ENCODE data around the gene ITGB8.

The ITGB8 gene

GRCh38 chr7:20310301-20310700, 20.4 kb upstream of the ITGB8 start:
- no peak for FAIRE-seq

DNA sequence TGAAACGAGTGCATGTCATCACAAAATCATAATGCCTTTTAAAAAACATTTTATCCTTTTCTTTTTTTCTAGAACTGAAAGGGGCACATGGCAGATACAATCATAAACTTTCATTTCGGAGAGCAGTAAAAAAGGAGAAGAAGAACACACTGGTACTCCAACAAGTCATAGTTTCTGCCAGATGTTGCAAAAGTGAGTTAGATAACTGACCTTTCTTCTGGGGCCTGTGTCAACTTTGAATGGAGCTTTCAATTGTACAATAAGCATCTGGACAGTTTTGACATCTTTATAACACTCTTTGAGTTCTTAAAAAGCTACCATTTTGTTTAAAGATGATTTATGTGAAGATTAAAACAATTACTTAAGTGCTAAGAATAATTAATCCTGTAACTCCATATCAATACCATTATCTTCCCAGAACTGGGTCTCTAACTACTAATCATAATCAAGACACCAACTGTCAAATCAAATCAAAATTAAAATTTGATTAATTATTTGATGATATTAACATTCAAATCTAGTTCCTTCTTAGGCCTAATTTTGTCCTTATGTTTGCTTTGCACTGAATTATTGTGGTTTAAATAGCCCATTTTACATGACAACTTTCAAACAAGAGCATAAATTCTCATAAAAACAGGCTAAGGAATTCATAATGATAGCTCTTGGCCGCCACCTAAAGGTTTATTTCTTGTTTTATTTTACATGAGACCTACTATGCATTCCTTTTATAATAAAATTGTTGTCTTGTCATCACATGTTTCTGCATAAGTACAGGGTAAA, 19.5 kb upstream of the ITGB8 start:
- FAIRE-seq, result peak; percentile 88

DNA sequence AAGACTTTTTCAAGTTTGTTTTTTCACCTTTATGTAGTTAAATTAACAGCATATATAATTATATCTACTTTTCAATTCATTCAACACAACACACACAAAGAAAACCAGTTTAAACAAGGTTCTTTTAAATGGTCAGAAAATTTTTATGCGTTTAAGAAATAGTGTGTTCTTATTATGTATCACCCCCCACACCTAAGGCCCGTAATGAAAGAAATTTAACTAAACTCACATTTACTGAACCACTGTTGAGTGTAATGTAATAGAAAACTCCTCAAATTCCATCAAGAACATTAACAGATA, 19.0 kb upstream of the ITGB8 start:
- FAIRE-seq, result no peak

DNA sequence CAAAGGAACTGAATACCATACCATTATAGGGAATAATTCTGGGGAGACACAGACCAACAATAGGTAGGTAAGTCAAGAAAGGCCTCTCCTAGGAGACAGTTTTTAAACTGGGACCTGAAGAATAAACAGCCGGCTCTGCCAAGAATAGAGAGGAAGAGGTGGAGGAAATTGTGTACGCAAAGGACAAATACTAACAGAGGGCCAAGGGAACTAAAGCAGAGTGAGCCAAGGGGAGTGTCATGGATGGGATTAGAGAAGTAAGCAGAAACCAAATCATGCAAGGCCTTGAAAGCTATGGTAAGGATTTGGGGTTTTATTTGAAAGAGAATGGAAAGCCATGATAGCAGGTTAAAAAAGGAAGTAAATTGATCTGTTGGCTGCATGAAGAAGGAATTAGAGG, 18.1 kb upstream of the ITGB8 start:
- FAIRE-seq, result no peak

GRCh38 chr7:20313626-20314025, 17.1 kb upstream of the ITGB8 start:
- FAIRE-seq, result no peak

DNA sequence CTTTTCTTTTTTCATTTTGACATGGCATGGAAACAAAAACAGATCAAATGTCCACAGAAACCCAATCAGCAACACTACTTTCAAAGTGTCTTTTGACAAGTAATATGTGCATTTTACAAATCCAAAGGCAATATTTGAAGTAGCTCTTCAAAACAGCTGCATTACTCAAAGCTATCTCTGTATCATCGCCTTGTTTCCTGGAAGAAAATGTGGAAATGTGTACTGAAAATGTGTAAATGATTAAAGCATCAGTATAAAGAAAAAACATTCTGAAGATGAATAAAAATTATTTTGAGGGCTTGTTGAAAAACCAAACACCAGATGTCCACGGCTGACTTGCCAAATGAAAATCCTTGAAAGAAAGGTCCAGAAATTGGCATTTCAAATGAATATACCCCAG, 16.5 kb upstream of the ITGB8 start:
- FAIRE-seq, result no peak

GRCh38 chr7:20316706-20317105, 14.0 kb upstream of the ITGB8 start:
- FAIRE-seq, result no peak

GRCh38 chr7:20317413-20317812, 13.3 kb upstream of the ITGB8 start:
- no peak for FAIRE-seq

DNA sequence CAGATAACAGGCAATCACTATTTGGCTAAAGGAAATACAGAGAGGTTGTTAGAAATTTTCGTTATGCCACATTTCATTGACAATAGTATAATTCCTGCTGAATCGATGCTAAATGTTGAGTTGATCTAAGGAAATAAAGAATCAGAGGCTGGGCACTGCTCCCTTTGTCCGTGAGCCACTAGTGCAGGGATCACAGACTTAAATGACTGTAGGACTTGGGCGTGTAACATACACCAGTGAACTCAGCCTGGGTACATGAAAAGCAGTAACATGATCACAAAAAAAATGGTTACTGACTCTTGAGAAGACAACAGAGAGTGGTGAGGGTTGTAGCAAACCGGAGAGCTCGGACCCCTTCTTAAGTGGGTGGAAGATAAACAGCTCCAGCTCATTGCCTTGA, 11.8 kb upstream of the ITGB8 start:
- FAIRE-seq, result no peak

- FAIRE-seq, result no peak
These were observed 10.4 kb upstream of the ITGB8 start for GRCh38 chr7:20320322-20320721.

DNA sequence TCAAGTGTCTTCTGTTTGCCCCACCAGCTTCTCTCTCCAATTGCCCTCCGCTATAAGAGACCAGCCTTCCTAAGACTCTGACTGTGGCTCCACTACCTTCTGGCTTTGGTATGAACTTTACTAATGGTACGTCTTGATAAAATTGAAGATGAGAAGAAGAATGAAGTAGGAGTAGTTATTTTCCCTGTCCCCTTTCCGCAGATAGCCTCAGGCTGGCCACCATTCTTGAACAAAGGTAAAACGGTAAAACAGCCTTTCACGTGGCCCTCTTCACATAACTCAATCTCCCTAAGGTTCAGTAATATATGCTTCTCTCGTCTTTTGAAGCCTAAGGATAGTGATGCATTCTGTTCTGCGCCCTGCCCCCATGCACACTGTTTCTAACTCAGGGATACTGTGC, 9.9 kb upstream of the ITGB8 start:
- no peak for FAIRE-seq

DNA sequence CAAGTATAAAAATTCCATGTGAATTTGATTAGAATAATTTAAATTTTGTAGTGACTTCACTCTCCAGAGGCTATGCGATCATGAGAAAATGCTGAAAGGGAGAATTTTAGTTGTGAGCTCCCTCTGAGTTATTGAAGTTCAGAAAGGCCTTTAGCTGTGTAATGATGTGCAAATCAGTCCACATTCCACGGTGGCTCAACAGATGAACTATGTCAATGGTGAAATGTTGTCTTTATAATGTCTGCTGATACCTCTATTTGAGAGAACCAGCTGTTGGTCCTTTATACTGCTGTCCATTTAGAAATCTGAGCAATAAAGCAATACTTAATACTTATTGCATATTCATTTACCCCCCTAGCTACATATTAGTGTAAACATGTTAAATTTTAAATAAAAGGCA, 7.1 kb upstream of the ITGB8 start:
- FAIRE-seq, result no peak

GRCh38 chr7:20326342-20326741, 4.4 kb upstream of the ITGB8 start:
- no peak for FAIRE-seq

DNA sequence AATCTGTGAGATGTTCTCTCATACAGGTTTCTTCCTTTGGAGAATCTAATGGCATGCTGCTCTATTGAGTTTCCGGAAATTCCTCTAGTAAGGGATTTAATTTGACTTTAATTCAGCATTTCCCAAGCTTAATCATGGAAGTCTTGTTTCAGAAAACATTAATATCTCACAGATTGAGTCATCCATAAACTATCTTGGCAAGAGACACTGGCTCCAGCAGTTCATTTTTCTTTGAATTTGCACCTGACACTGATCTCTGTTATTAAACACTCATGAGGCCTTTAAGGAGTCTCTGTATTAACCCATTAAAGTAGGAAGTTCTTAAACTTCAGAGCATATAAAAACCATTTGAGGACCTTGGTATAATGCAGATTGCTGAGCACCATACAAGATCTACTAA, 3.6 kb upstream of the ITGB8 start:
- FAIRE-seq, result no peak

- FAIRE-seq, result no peak
These were observed 2.7 kb upstream of the ITGB8 start for GRCh38 chr7:20328027-20328426.

GRCh38 chr7:20328692-20329091, 2.0 kb upstream of the ITGB8 start:
- no peak for FAIRE-seq

GRCh38 chr7:20329389-20330238, 1.1 kb upstream of the ITGB8 start:
- FAIRE-seq, result no peak

GRCh38 chr7:20330928-20331909, 519 bp downstream of the ITGB8 start:
- FAIRE-seq, result no peak

DNA sequence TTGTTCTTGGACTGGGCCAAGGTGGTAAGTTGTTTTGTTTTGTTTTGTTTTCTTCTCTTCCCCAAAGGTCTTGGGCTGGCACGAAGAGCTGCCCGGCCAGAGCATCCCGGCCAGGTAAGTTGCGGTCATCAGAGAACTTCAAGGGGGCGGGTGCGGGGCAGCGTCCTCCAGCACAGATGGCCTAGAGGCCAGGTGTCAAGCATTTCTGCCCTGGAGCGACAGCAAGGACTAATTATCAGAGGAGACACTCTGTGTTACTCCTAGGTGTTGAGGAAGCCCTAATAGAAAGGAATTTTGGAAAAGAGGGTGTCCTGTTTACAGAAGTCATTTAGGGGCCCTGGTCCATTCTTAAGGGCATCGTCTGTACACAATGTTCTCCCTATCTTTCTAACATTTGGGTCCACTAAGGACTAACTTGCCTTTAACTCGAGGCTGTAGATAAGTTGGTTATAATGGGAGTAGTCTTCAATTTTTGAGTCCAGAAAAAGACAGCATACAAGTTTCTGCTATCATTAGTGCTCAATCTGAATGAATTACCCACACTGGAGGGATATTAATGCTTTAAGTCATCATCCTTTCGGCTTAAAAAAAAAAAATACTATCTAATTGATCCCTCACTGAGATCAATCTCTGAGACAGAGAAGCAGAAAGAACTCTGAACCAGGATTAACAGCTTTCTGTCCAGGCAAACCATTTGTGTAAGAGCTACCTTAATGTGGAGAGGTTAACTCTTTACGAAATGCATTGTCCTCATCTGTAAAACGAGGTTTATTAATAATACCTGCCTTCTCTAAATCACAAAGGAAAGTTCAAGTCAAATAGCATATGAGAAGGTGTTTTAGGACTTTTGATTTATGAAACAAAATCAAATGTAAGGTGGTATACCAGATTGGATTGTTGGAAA, 1.5 kb downstream of the ITGB8 start:
- FAIRE-seq, result no peak

GRCh38 chr7:20338285-20338684, 7.6 kb downstream of the ITGB8 start:
- FAIRE-seq, result no peak

DNA sequence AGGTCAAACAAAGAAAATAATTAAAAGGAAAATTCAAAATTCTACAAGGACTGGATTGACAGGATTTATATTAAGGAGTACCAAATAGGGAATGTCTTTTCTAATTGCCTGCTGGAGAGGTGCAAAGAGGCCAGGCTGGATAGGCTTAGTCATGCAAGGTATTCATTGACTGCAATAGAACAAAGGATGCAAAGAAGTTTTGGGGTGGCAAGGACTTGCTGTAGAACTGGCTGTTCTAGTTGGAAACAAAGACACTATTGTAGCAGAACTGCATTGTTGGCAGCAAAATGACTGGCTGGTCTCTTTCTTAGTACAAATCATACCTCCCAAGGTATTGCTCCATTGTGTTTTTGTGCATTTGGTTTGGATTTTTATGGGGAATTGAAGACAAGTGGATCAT, 10.1 kb downstream of the ITGB8 start:
- no peak for FAIRE-seq

- FAIRE-seq, result no peak
These were observed 12.5 kb downstream of the ITGB8 start for GRCh38 chr7:20343205-20343604.

Data from A204.1 (cell line).